Neural cell (in vitro differentiated cells): ENCODE data around the gene SCAF4. TPM values are rescaled to one million over a fixed set of nuclear protein-coding genes. Genes with fewer than 3 reads are reported as not detected.

Source experiments
- H2AFZ ChIP-seq: fragments of 200-600, 300-800 bp; sonication (generic), shearing (Covaris generic); 2 replicates; pipeline ENCODE4 v1.6.0; 2014; ENCODE audit warnings: low read depth, mild to moderate bottlenecking, antibody characterized with exemption, low read length, moderate library complexity
- H3F3A ChIP-seq: fragments of 200-600 bp; shearing (Covaris generic); 2 replicates; pipeline ENCODE4 v1.6.1; 2016; ENCODE audit warnings: mild to moderate bottlenecking, moderate library complexity, mixed read lengths, antibody characterized with exemption, low read length; ENCODE audit not compliant: insufficient read depth, poor library complexity, severe bottlenecking
- H3K27ac ChIP-seq: fragments of 200-600, 300-800 bp; sonication (generic), shearing (Covaris generic); 2 replicates; pipeline ENCODE4 v1.5.1; 2014; ENCODE audit warnings: mild to moderate bottlenecking, low read length, moderate library complexity
- H3K27me3 ChIP-seq: fragments of 300-800, 200-600 bp; sonication (generic), shearing (Covaris generic); 2 replicates; pipeline ENCODE4 v1.6.0; 2014; ENCODE audit warnings: mild to moderate bottlenecking, low read depth, low read length, moderate library complexity; ENCODE audit not compliant: insufficient read depth
- H3K36me3 ChIP-seq: fragments of 300-800, 200-600 bp; sonication (generic), shearing (Covaris generic); 2 replicates; pipeline ENCODE4 v1.5.1; 2014; ENCODE audit warnings: mild to moderate bottlenecking, antibody characterized with exemption, low read length, moderate library complexity; ENCODE audit not compliant: insufficient read depth
- H3K4me2 ChIP-seq: fragments of 300-800, 200-600 bp; sonication (generic), shearing (Covaris generic); 2 replicates; pipeline ENCODE4 v1.6.0; 2014; ENCODE audit warnings: mild to moderate bottlenecking, low read length
- H3K4me3 ChIP-seq: fragments of 300-800, 200-600 bp; sonication (generic), shearing (Covaris generic); 2 replicates; pipeline ENCODE4 v1.5.1; 2014; ENCODE audit warnings: mild to moderate bottlenecking, low read length, moderate library complexity
- H3K79me2 ChIP-seq: fragments of 200-600 bp; shearing (Covaris generic); replicated peaks from 2 replicates; pipeline ENCODE4 v1.6.0; 2014; ENCODE audit warnings: mild to moderate bottlenecking, low read length, moderate library complexity; ENCODE audit not compliant: insufficient read depth
- H3K9ac ChIP-seq: fragments of 300-800, 200-600 bp; sonication (generic), shearing (Covaris generic); 2 replicates; pipeline ENCODE4 v1.6.1; 2016; ENCODE audit warnings: mild to moderate bottlenecking, low read length, mixed read lengths
- H3K9me2 ChIP-seq: fragments of 200-600 bp; shearing (Covaris generic); 2 replicates; pipeline ENCODE4 v1.6.1; 2016; ENCODE audit warnings: mild to moderate bottlenecking, low read length, mixed read lengths; ENCODE audit not compliant: insufficient read depth
- H3K9me3 ChIP-seq: fragments of 200-600, 300-800 bp; sonication (generic), shearing (Covaris generic); 2 replicates; pipeline ENCODE4 v1.6.1; 2016; ENCODE audit warnings: mild to moderate bottlenecking, mixed run types, low read length, moderate library complexity, mixed read lengths
- H4K20me1 ChIP-seq: fragments of 200-600 bp; shearing (Covaris generic); 2 replicates; pipeline ENCODE4 v1.6.1; 2016; ENCODE audit warnings: mild to moderate bottlenecking, mixed run types; ENCODE audit not compliant: insufficient read depth
- EP300 ChIP-seq: fragments of 450-650 bp; conservative IDR thresholded peaks from 2 replicates; pipeline ENCODE4 v1.6.1; 2014; ENCODE audit warnings: antibody characterized with exemption, mild to moderate bottlenecking, moderate library complexity; ENCODE audit not compliant: poor library complexity, severe bottlenecking
- EZH2 ChIP-seq: fragments of 200-600, 300-800 bp; shearing (Covaris generic), sonication (generic); IDR thresholded peaks from 2 replicates; pipeline ENCODE4 v1.6.1; 2014; ENCODE audit warnings: antibody characterized with exemption, low read length, borderline replicate concordance, mild to moderate bottlenecking; ENCODE audit not compliant: insufficient read depth, poor library complexity, severe bottlenecking
- MXI1 ChIP-seq: fragments of 450-650 bp; conservative IDR thresholded peaks from 2 replicates; pipeline ENCODE4 v1.6.1; 2014; ENCODE audit warnings: antibody characterized with exemption, mild to moderate bottlenecking; ENCODE audit not compliant: poor library complexity, severe bottlenecking
- POLR2AphosphoS5 ChIP-seq: IDR thresholded peaks from 2 replicates; pipeline ENCODE4 v1.6.1; 2012
- RAD21 ChIP-seq: fragments of 450-650 bp; conservative IDR thresholded peaks from 2 replicates; pipeline ENCODE4 v1.6.1; 2014; ENCODE audit warnings: antibody characterized with exemption, mild to moderate bottlenecking, moderate library complexity
- SMC3 ChIP-seq: fragments of 450-650 bp; conservative IDR thresholded peaks from 2 replicates; pipeline ENCODE4 v1.6.1; 2014; ENCODE audit warnings: antibody characterized with exemption, mild to moderate bottlenecking, moderate library complexity; ENCODE audit not compliant: poor library complexity
- TAF1 ChIP-seq: IDR thresholded peaks from 2 replicates; pipeline ENCODE4 v1.6.1; 2012; ENCODE audit warnings: low read depth
- polyA plus RNA-seq: library from polyadenylated mRNA; depleted of rRNA; stranded (reverse); fragments of >200 nt; gene quantifications from 2 replicates; pipeline ENCODE4 v1.2.3, GENCODE V29; 2014
- TF ChIP-seq, protein P1 (sequence below): IDR thresholded peaks from 2 replicates; pipeline ENCODE4 v1.6.1; 2012; ENCODE audit warnings: borderline replicate concordance
- TF ChIP-seq, protein P2 (sequence below): fragments of 450-650 bp; IDR thresholded peaks from 2 replicates; pipeline ENCODE4 v1.5.1; 2014; ENCODE audit warnings: antibody characterized with exemption, mild to moderate bottlenecking, moderate library complexity; ENCODE audit not compliant: poor library complexity, severe bottlenecking

The SCAF4 gene
- polyA plus RNA-seq, 1 donor from 2014 or later, result 5.4 TPM

GRCh38 chr21:31706562-31706961 is 25.4 kb downstream of the SCAF4 start:
- Histone ChIP-seq H3K4me2 (no peak overlapping the region), H3K9me3 (no peaks in the 10 kb centered on the region), H3F3A (no peaks in the 10 kb centered on the region), H3K27ac (no peak overlapping the region), H2AFZ (no peak overlapping the region), H3K36me3 (no peaks in the 10 kb centered on the region), H3K27me3 (no peaks in the 10 kb centered on the region), H3K9ac (no peak overlapping the region), H3K79me2 (peaks cover 74% of the 10 kb centered on the region), H3K9me2 (no peaks in the 10 kb centered on the region), H3K4me3 (no peak overlapping the region), H4K20me1 (no peaks in the 10 kb centered on the region)
- TF ChIP-seq, protein P1, sequence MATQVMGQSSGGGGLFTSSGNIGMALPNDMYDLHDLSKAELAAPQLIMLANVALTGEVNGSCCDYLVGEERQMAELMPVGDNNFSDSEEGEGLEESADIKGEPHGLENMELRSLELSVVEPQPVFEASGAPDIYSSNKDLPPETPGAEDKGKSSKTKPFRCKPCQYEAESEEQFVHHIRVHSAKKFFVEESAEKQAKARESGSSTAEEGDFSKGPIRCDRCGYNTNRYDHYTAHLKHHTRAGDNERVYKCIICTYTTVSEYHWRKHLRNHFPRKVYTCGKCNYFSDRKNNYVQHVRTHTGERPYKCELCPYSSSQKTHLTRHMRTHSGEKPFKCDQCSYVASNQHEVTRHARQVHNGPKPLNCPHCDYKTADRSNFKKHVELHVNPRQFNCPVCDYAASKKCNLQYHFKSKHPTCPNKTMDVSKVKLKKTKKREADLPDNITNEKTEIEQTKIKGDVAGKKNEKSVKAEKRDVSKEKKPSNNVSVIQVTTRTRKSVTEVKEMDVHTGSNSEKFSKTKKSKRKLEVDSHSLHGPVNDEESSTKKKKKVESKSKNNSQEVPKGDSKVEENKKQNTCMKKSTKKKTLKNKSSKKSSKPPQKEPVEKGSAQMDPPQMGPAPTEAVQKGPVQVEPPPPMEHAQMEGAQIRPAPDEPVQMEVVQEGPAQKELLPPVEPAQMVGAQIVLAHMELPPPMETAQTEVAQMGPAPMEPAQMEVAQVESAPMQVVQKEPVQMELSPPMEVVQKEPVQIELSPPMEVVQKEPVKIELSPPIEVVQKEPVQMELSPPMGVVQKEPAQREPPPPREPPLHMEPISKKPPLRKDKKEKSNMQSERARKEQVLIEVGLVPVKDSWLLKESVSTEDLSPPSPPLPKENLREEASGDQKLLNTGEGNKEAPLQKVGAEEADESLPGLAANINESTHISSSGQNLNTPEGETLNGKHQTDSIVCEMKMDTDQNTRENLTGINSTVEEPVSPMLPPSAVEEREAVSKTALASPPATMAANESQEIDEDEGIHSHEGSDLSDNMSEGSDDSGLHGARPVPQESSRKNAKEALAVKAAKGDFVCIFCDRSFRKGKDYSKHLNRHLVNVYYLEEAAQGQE, result no peak
- no peak for TF ChIP-seq EZH2
- no peak for TF ChIP-seq TAF1
- TF ChIP-seq RAD21, result no peak
- TF ChIP-seq EP300, result no peak
- TF ChIP-seq, protein P2, sequence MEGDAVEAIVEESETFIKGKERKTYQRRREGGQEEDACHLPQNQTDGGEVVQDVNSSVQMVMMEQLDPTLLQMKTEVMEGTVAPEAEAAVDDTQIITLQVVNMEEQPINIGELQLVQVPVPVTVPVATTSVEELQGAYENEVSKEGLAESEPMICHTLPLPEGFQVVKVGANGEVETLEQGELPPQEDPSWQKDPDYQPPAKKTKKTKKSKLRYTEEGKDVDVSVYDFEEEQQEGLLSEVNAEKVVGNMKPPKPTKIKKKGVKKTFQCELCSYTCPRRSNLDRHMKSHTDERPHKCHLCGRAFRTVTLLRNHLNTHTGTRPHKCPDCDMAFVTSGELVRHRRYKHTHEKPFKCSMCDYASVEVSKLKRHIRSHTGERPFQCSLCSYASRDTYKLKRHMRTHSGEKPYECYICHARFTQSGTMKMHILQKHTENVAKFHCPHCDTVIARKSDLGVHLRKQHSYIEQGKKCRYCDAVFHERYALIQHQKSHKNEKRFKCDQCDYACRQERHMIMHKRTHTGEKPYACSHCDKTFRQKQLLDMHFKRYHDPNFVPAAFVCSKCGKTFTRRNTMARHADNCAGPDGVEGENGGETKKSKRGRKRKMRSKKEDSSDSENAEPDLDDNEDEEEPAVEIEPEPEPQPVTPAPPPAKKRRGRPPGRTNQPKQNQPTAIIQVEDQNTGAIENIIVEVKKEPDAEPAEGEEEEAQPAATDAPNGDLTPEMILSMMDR, result no peak
- TF ChIP-seq POLR2AphosphoS5, result no peak
- TF ChIP-seq MXI1, result no peak
- no peak for TF ChIP-seq SMC3

GRCh38 chr21:31700040-31700439 is 31.9 kb downstream of the SCAF4 start:
- H3K36me3 ChIP-seq, result no peaks in the 10 kb centered on the region
- no peaks in the 10 kb centered on the region for H4K20me1 ChIP-seq
- H3K27ac ChIP-seq, result no peak overlapping the region

DNA sequence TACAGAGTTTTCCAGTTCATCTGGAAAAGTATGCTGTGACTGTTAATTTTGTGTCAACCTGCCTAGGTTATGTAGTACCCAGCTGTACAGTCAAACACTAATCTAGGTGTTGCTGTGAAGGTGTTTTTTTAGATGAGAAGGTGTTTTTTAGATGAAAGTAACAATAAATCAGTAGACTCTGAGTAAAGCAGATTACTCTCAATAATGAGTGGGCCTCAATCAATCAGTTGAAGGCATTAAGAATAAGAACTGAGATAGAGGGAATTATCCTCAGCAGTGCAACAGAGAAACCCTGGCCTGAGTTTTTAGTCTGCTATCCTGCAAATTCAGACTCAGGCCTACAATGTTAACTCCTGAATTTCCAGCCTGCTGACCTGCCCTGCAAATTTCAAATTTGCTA is 33.5 kb downstream of the SCAF4 start:
- H3K36me3 ChIP-seq, result peaks cover 3% of the 10 kb centered on the region
- no peaks in the 10 kb centered on the region for H3K27me3 ChIP-seq
- no peak for TF ChIP-seq EZH2
- TF ChIP-seq MXI1, result no peak
- TF ChIP-seq, protein P1, result no peak
- TF ChIP-seq, protein P2, result no peak
- TF ChIP-seq EP300, result no peak
- no peak for TF ChIP-seq POLR2AphosphoS5
- no peak for TF ChIP-seq RAD21
- no peak for TF ChIP-seq TAF1
- no peak for TF ChIP-seq SMC3

More at GRCh38 chr21:31700040-31700439, 31.9 kb downstream of the SCAF4 start:
- H3K4me2 ChIP-seq, result no peak overlapping the region
- no peaks in the 10 kb centered on the region for H3K9me2 ChIP-seq
- TF ChIP-seq SMC3, result no peak
- no peak overlapping the region for H3K9ac ChIP-seq
- no peaks in the 10 kb centered on the region for H3K9me3 ChIP-seq
- peaks cover 9% of the 10 kb centered on the region for H3K79me2 ChIP-seq
- no peaks in the 10 kb centered on the region for H3F3A ChIP-seq
- H2AFZ ChIP-seq, result no peak overlapping the region
- H3K4me3 ChIP-seq, result no peak overlapping the region
- H3K27me3 ChIP-seq, result no peaks in the 10 kb centered on the region

More for the DNA sequence above, 33.5 kb downstream of the SCAF4 start:
- H3K9ac ChIP-seq, result no peak overlapping the region
- no peaks in the 10 kb centered on the region for H4K20me1 ChIP-seq
- H3K9me3 ChIP-seq, result no peaks in the 10 kb centered on the region
- no peaks in the 10 kb centered on the region for H3F3A ChIP-seq
- no peak overlapping the region for H3K4me2 ChIP-seq
- H3K4me3 ChIP-seq, result no peak overlapping the region
- H3K79me2 ChIP-seq, result no peaks in the 10 kb centered on the region
- no peaks in the 10 kb centered on the region for H3K9me2 ChIP-seq
- no peak overlapping the region for H3K27ac ChIP-seq
- no peak overlapping the region for H2AFZ ChIP-seq
